ENCODE data around the gene DIO2. TPM values are rescaled to one million over a fixed set of nuclear protein-coding genes. Genes with fewer than 3 reads are reported as not detected.

The DIO2 gene
- total RNA-seq (2022; extraction: Qiagen RNA extraction; ENCODE audit: low read depth), result 3.5 to 4.2 TPM (median 3.8 TPM) in 5 replicates

GRCh38 chr14:80211153-80212022, at the start of gene DIO2:
TSS of gene DIO2 (minus strand) at chr14:80211504. CDS start at chr14:80211472, 32 bp downstream.

